HepG2 (cell line): ENCODE measurements around the gene PELI1. TPM values are rescaled to one million over a fixed set of nuclear protein-coding genes. Genes with fewer than 3 reads are reported as not detected.
A peak's percentile ranks its signal among the peaks of the same experiment; 100 is the strongest.

ENCODE experiments used
- ARID2 ChIP-seq: sonication (generic); formaldehyde crosslinking; IDR thresholded peaks from 2 replicates; pipeline ENCODE4 v1.8.1; 2022; ENCODE audit warnings: mild to moderate bottlenecking, missing genetic modification reagents, borderline replicate concordance
- ATF6 ChIP-seq: sonication (generic); formaldehyde crosslinking; conservative IDR thresholded peaks from 2 replicates; pipeline ENCODE4 v1.4.0; 2020; ENCODE audit warnings: missing genetic modification reagents
- BCL3 ChIP-seq: sonication (generic); formaldehyde crosslinking; IDR thresholded peaks from 2 replicates; pipeline ENCODE4 v1.5.1; 2020; ENCODE audit warnings: mild to moderate bottlenecking, missing genetic modification reagents, moderate library complexity
- FOXA1 ChIP-seq, 2 experiments: fragments of 450-650 bp in 1 of 2; sonication (generic) in 1 of 2; formaldehyde crosslinking in 1 of 2; IDR thresholded peaks; 2 replicates each; pipeline versions ENCODE4 v1.4.0 to v1.6.1; 2016 to 2020; ENCODE audit warnings: missing genetic modification reagents in 1 of 2
- HHEX ChIP-seq: IDR thresholded peaks from 2 replicates; pipeline ENCODE4 v1.6.1; 2016; ENCODE audit warnings: control low read depth
- JARID2 ChIP-seq: sonication (generic); formaldehyde crosslinking; IDR thresholded peaks from 2 replicates; pipeline ENCODE4 v1.8.1; 2023; ENCODE audit warnings: missing genetic modification reagents, inconsistent platforms; ENCODE audit not compliant: insufficient replicate concordance
- KDM1A ChIP-seq: IDR thresholded peaks from 2 replicates; pipeline ENCODE4 v1.6.1; 2016; ENCODE audit warnings: missing compliant biosample characterization
- KDM3A ChIP-seq: IDR thresholded peaks from 2 replicates; pipeline ENCODE4 v1.6.1; 2018; ENCODE audit warnings: low read depth, missing compliant biosample characterization
- NR3C1 ChIP-seq: sonication (generic); formaldehyde crosslinking; IDR thresholded peaks from 2 replicates; pipeline ENCODE4 v1.4.0; 2020; ENCODE audit warnings: missing genetic modification reagents
- PRMT3 ChIP-seq: sonication (generic); formaldehyde crosslinking; IDR thresholded peaks from 2 replicates; pipeline ENCODE4 v1.8.1; 2022; ENCODE audit warnings: low read depth, mild to moderate bottlenecking, moderate library complexity, missing genetic modification reagents, borderline replicate concordance
- RBM39 ChIP-seq: fragments of 200-400 bp; formaldehyde crosslinking; IDR thresholded peaks from one replicate; pipeline ENCODE4 v1.6.1; 2018; ENCODE audit warnings: antibody characterized with exemption, mild to moderate bottlenecking, low read depth, low read length; ENCODE audit not compliant: poor library complexity, severe bottlenecking
- SAFB2 ChIP-seq: sonication (generic); formaldehyde crosslinking; IDR thresholded peaks from 2 replicates; pipeline ENCODE4 v1.5.1; 2020; ENCODE audit warnings: missing genetic modification reagents, low read depth, mild to moderate bottlenecking, borderline replicate concordance
- SATB2 ChIP-seq: sonication (generic); formaldehyde crosslinking; IDR thresholded peaks from 2 replicates; pipeline ENCODE4 v1.5.0; 2020; ENCODE audit warnings: missing genetic modification reagents
- SNAPC2 ChIP-seq: sonication (generic); formaldehyde crosslinking; IDR thresholded peaks from 2 replicates; pipeline ENCODE4 v1.8.1; 2022; ENCODE audit warnings: mild to moderate bottlenecking, missing genetic modification reagents
- TCF7L2 ChIP-seq: IDR thresholded peaks from 2 replicates; pipeline ENCODE4 v1.6.1; 2011; ENCODE audit warnings: mild to moderate bottlenecking, low read depth, low read length, moderate library complexity
- ZBTB8A ChIP-seq: sonication (generic); formaldehyde crosslinking; IDR thresholded peaks from 2 replicates; pipeline ENCODE4 v1.4.0; 2020; ENCODE audit warnings: mild to moderate bottlenecking, low read depth, missing genetic modification reagents, borderline replicate concordance
- ZMYM2 ChIP-seq: sonication (generic); formaldehyde crosslinking; IDR thresholded peaks from 2 replicates; pipeline ENCODE4 v1.8.0; 2022; ENCODE audit warnings: mild to moderate bottlenecking, missing genetic modification reagents
- ZMYM3 ChIP-seq: sonication (generic); formaldehyde crosslinking; IDR thresholded peaks from 2 replicates; pipeline ENCODE4 v1.5.1; 2020; ENCODE audit warnings: mild to moderate bottlenecking, missing genetic modification reagents
- ZNF543 ChIP-seq: sonication (generic); formaldehyde crosslinking; IDR thresholded peaks from 2 replicates; pipeline ENCODE4 v1.4.0; 2020; ENCODE audit warnings: mild to moderate bottlenecking, missing genetic modification reagents
- ZNF800 ChIP-seq: sonication (generic); formaldehyde crosslinking; IDR thresholded peaks from 2 replicates; pipeline ENCODE4 v1.4.0; 2020; ENCODE audit warnings: missing genetic modification reagents
- polyA plus RNA-seq, 8 experiments: library from polyadenylated mRNA; depleted of rRNA in 3 of 8; stranded (reverse) in 7 of 8; unstranded in 1 of 8; fragments of >200 nt; fragmentation: Illumina TruSeq in 4 of 8; extraction: Trizol in 4 of 8; gene quantifications; 2 replicates each; pipeline versions ENCODE4 v1.2.1 to v1.2.3, GENCODE V29; 2011 to 2016; ENCODE audit warnings: low read depth in 4 of 8, missing spikeins in 1 of 8, mixed read lengths in 1 of 8; ENCODE audit not compliant: insufficient read depth in 1 of 8
- total RNA-seq, 5 experiments: library from RNA; depleted of rRNA; stranded (reverse); fragments of >200 nt; fragmentation: Illumina TruSeq; extraction: Trizol; gene quantifications; 2 replicates each; pipeline ENCODE4 v1.2.3, GENCODE V29; 2016; ENCODE audit warnings: low read depth in 1 of 5

The PELI1 gene
- total and polyA plus RNA-seq, 2 of the 13 experiments (the other 11 are each of a cell fraction or from before 2014, with no cell fraction given): 12.5 to 16.2 TPM

- 0 out of 2 replicates have a peak, but pooled peaks have one; percentile 40 for TF ChIP-seq ZNF800 (CRISPR knock-in tag)
- no peak for TF ChIP-seq NR3C1 (CRISPR knock-in tag)
- no peak for TF ChIP-seq ZBTB8A (CRISPR knock-in tag)
- TF ChIP-seq BCL3: no peak
- TF ChIP-seq KDM1A (CRISPR knock-in tag): no peak
- no peak for TF ChIP-seq ATF6 (CRISPR knock-in tag)
- TF ChIP-seq TCF7L2: no peak
- no peak for TF ChIP-seq ZMYM2 (CRISPR knock-in tag)
- no peak for TF ChIP-seq SNAPC2 (CRISPR knock-in tag)
- no peak for TF ChIP-seq RBM39
- peak; percentile 41 for TF ChIP-seq JARID2
- TF ChIP-seq SAFB2 (CRISPR knock-in tag): no peak
- TF ChIP-seq HHEX: no peak
- TF ChIP-seq ZNF543 (CRISPR knock-in tag): no peak
- TF ChIP-seq SATB2 (CRISPR knock-in tag): no peak
- TF ChIP-seq ZMYM3 (CRISPR knock-in tag): no peak
- TF ChIP-seq PRMT3 (CRISPR knock-in tag): no peak
- no peak for TF ChIP-seq FOXA1 (IDR thresholded peaks at IDR 0.05)
- no peak for TF ChIP-seq FOXA1 (CRISPR knock-in tag; IDR thresholded peaks at IDR 0.05)
- 0 out of 2 replicates have a peak, but pooled peaks have one; percentile 53 for TF ChIP-seq KDM3A
- TF ChIP-seq ARID2 (CRISPR knock-in tag): no peak
Observed at GRCh38 chr2:64049633-64050220, 94.5 kb downstream of the PELI1 start (continued).
